Liver (tissue), 9 donors: Measurements from ENCODE around the gene CFAP53. TPM values are rescaled to one million over a fixed set of nuclear protein-coding genes. Genes with fewer than 3 reads are reported as not detected.

ENCODE experiments used
- DNase-seq: peaks from one replicate; pipeline ENCODE4 v3.0.0-alpha.2; 2017; ENCODE audit warnings: low spot score
- H3K27ac ChIP-seq, 2 donors: one replicate each; pipeline ENCODE4 v1.7.0; 2013; ENCODE audit warnings: inconsistent platforms in 2 of 2, low read length in 2 of 2, control low read depth in 1 of 2, low read depth in 1 of 2, mild to moderate bottlenecking in 1 of 2
- H3K27me3 ChIP-seq, 4 donors: one replicate each; pipeline versions ENCODE4 v1.6.1 to v1.7.0; 2013; ENCODE audit warnings: low read length in 3 of 4, inconsistent platforms in 1 of 4, mild to moderate bottlenecking in 1 of 4, moderate library complexity in 1 of 4; ENCODE audit not compliant: control insufficient read depth in 4 of 4, insufficient read depth in 4 of 4
- H3K36me3 ChIP-seq, 4 donors: one replicate each; pipeline versions ENCODE4 v1.6.1 to v1.7.0; 2013; ENCODE audit warnings: low read length in 3 of 4, mild to moderate bottlenecking in 3 of 4, low read depth in 1 of 4, moderate library complexity in 1 of 4; ENCODE audit not compliant: control insufficient read depth in 4 of 4, insufficient read depth in 3 of 4
- H3K4me1 ChIP-seq, 4 donors: one replicate each; pipeline versions ENCODE4 v1.6.1 to v1.7.0; 2013; ENCODE audit warnings: low read length in 3 of 4, mild to moderate bottlenecking in 3 of 4, moderate library complexity in 1 of 4; ENCODE audit not compliant: control insufficient read depth in 4 of 4, insufficient read depth in 4 of 4
- H3K4me3 ChIP-seq, 3 donors: one replicate each; pipeline versions ENCODE4 v1.6.1 to v1.7.0; 2013; ENCODE audit warnings: low read length in 3 of 3, control low read depth in 1 of 3, low read depth in 1 of 3, mild to moderate bottlenecking in 1 of 3
- H3K9ac ChIP-seq, 2 donors: one replicate each; pipeline ENCODE4 v1.7.0; 2013; ENCODE audit warnings: low read length in 2 of 2, mild to moderate bottlenecking in 2 of 2, moderate library complexity in 2 of 2, control low read depth in 1 of 2, low read depth in 1 of 2
- H3K9me3 ChIP-seq, 4 donors: one replicate each; pipeline versions ENCODE4 v1.6.1 to v1.7.0; 2013; ENCODE audit warnings: low read length in 3 of 4; ENCODE audit not compliant: control insufficient read depth in 4 of 4
- ATF3 ChIP-seq: IDR thresholded peaks from 2 replicates; pipeline ENCODE4 v1.6.1; 2016; ENCODE audit warnings: antibody characterized with exemption
- CTCF ChIP-seq: fragments of 150-350 bp; IDR thresholded peaks from 2 replicates; pipeline ENCODE4 v1.5.1; 2017; ENCODE audit warnings: improper control_type of control experiment, low read depth, low read length; ENCODE audit not compliant: missing input control
- EGR1 ChIP-seq, 2 donors: IDR thresholded peaks; 2 replicates each; pipeline ENCODE4 v1.6.1; 2016 to 2018; ENCODE audit warnings: antibody characterized with exemption in 2 of 2, low read depth in 2 of 2
- FOXA1 ChIP-seq: IDR thresholded peaks from 2 replicates; pipeline ENCODE4 v1.6.1; 2016; ENCODE audit warnings: antibody characterized with exemption
- FOXA2 ChIP-seq: IDR thresholded peaks from 2 replicates; pipeline ENCODE4 v1.6.1; 2016; ENCODE audit warnings: antibody characterized with exemption
- GABPA ChIP-seq, 2 donors: IDR thresholded peaks in 1 of 2; conservative IDR thresholded peaks in 1 of 2; 2 replicates each; pipeline ENCODE4 v1.6.1; 2016; ENCODE audit warnings: antibody characterized with exemption in 2 of 2, mild to moderate bottlenecking in 1 of 2, moderate library complexity in 1 of 2
- HNF4A ChIP-seq, 2 donors: conservative IDR thresholded peaks; 2 replicates each; pipeline ENCODE4 v1.6.1; 2016; ENCODE audit warnings: antibody characterized with exemption in 2 of 2, mild to moderate bottlenecking in 2 of 2
- HNF4G ChIP-seq: IDR thresholded peaks from 2 replicates; pipeline ENCODE4 v1.6.1; 2016; ENCODE audit warnings: antibody characterized with exemption
- JUND ChIP-seq, 2 donors: IDR thresholded peaks; 2 replicates each; pipeline ENCODE4 v1.6.1; 2016; ENCODE audit warnings: antibody characterized with exemption in 2 of 2
- NR2F2 ChIP-seq: IDR thresholded peaks from 2 replicates; pipeline ENCODE4 v1.6.1; 2016; ENCODE audit warnings: antibody characterized with exemption
- RAD21 ChIP-seq, 2 donors: IDR thresholded peaks; 2 replicates each; pipeline ENCODE4 v1.6.1; 2016; ENCODE audit warnings: antibody characterized with exemption in 2 of 2, mild to moderate bottlenecking in 2 of 2
- REST ChIP-seq: IDR thresholded peaks from 2 replicates; pipeline ENCODE4 v1.6.1; 2016; ENCODE audit warnings: antibody characterized with exemption, mild to moderate bottlenecking
- RXRA ChIP-seq, 2 donors: IDR thresholded peaks; 2 replicates each; pipeline ENCODE4 v1.6.1; 2017 to 2018; ENCODE audit warnings: antibody characterized with exemption in 2 of 2, mild to moderate bottlenecking in 1 of 2
- SP1 ChIP-seq: IDR thresholded peaks from 2 replicates; pipeline ENCODE4 v1.6.1; 2018; ENCODE audit warnings: antibody characterized with exemption, mild to moderate bottlenecking
- TAF1 ChIP-seq: conservative IDR thresholded peaks from 2 replicates; pipeline ENCODE4 v1.6.1; 2016; ENCODE audit warnings: antibody characterized with exemption, mild to moderate bottlenecking
- YY1 ChIP-seq: IDR thresholded peaks from 2 replicates; pipeline ENCODE4 v1.6.1; 2016; ENCODE audit warnings: antibody characterized with exemption, mild to moderate bottlenecking
- ZBTB33 ChIP-seq: IDR thresholded peaks from 2 replicates; pipeline ENCODE4 v1.6.1; 2016; ENCODE audit warnings: antibody characterized with exemption
- WGBS: extraction: QIAGEN DNeasy Blood & Tissue Kit; methylation state at CpG from one replicate; pipeline ENCODE4 v1.1.7; 2013; 5-methylcytosine and 5-hydroxymethylcytosine counted together
- polyA plus RNA-seq, 2 donors: library from polyadenylated mRNA; stranded (reverse) in 1 of 2; unstranded in 1 of 2; fragments of 200-250 nt in 1 of 2; fragments of >200 nt in 1 of 2; fragmentation: Nextera tagmentation in 1 of 2; extraction: Ambion mirVana in 1 of 2; gene quantifications; one replicate each; pipeline versions ENCODE4 v1.2.1 to v1.2.3, GENCODE V29; 2013 to 2015
- total RNA-seq, 2 donors: library from RNA; depleted of rRNA; stranded (reverse); fragments of >200 nt; gene quantifications; one replicate each; pipeline ENCODE4 v1.2.3, GENCODE V29; 2014
- TF ChIP-seq, protein P1 (sequence below): IDR thresholded peaks from 2 replicates; pipeline ENCODE4 v1.6.1; 2016; ENCODE audit warnings: antibody characterized with exemption
- donor health status: healthy.
- donor health status: healthy.
- donor health status: healthy.
- donor health status: healthy.
- donor health status: healthy.

Gene CFAP53
- total and polyA plus RNA-seq, 4 donors: 0.05 to 0.14 (median 0.09) TPM

DNA sequence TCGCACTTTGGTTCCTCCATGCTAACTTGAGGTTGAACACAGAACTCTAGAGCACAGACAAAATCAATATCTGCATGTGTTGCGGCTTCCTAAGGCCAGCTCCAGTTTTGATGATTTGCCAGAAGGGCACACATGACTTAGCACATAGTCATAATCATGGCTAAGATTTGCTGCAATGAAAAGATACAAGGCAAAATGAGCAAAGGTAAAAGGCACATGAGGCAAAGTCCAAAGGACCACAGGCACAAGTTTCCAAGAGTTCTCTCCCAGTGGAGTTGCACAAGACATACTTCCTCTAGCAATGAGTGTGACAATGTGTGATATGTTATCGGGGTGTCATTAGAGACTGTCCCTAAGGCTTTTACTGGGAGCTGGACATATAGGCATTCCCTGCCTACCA is 45.4 kb upstream of the CFAP53 start:
- WGBS: 43% methylated on average over 3 of the region's 3 CpGs
- DNase-seq: no peak
- Histone ChIP-seq H3K27me3 (no peaks in the 10 kb centered on the region), H3K36me3 (no peaks in the 10 kb centered on the region), H3K9me3 (no peaks in the 10 kb centered on the region), H3K27ac (no peak overlapping the region), H3K4me1 (peaks cover 2 to 28% (median 9%) of the 10 kb centered on the region in 4 donors), H3K9ac (no peak overlapping the region), H3K4me3 (no peak overlapping the region)
- TF ChIP-seq NR2F2 (peak; percentile 59), REST (no peak), CTCF (no peak), ZBTB33 (no peak), GABPA (IDR thresholded peaks at IDR 0.05 in 1 of 2, conservative IDR thresholded peaks at IDR 0.05 in 1 of 2) (no peak), JUND (IDR thresholded peaks at IDR 0.05) (peak in 1 of 2 donors; percentile 37), HNF4G (peak; percentile 91), SP1 (peak; percentile 87), FOXA2 (no peak), YY1 (no peak), FOXA1 (no peak), RAD21 (IDR thresholded peaks at IDR 0.05) (no peak), TAF1 (no peak), HNF4A (conservative IDR thresholded peaks at IDR 0.05) (peak; percentile 91 to 99), ATF3 (peak; percentile 20), EGR1 (IDR thresholded peaks at IDR 0.05; ENCODE audit: low read depth in 2 of 2) (no peak), RXRA (IDR thresholded peaks at IDR 0.05) (peak; percentile 56 to 86)
- TF ChIP-seq, protein P1, sequence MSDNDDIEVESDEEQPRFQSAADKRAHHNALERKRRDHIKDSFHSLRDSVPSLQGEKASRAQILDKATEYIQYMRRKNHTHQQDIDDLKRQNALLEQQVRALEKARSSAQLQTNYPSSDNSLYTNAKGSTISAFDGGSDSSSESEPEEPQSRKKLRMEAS: peak; percentile 28
